Measurements from ENCODE around the gene IL18BP. TPM values are rescaled to one million over a fixed set of nuclear protein-coding genes. Genes with fewer than 3 reads are reported as not detected.

The IL18BP gene
- total and polyA plus RNA-seq, 2 of the 13 experiments (the other 11 are each of a cell fraction or from before 2014, with no cell fraction given): 4.1 to 12.8 TPM

DNA sequence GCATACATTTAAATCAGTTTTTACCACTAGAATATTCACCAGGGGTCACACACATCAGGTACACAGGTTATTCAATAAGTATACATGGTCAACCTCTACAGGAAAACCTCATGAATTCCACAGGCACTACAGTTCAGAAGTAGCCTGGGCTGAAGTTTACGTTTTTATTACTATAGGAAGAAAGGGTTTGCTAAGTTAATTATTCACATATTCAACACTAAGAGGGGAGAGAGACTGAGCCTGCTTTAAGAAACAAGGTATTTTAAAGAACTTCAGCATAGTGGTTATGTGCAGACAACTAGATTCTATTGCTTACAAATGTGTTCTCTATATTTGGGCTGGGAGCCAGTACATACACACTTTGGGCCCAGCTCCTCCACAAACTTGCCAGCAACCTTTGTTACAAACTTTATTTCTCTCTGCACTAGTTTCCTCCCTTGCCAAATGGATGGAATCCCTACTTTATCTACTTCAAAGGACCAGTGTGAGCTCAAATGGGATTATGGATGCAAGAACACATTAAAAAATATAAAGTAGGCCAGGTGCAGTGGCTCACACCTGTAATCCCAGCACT, 31.9 kb downstream of the IL18BP start (continued):
- TF ChIP-seq, protein P1, sequence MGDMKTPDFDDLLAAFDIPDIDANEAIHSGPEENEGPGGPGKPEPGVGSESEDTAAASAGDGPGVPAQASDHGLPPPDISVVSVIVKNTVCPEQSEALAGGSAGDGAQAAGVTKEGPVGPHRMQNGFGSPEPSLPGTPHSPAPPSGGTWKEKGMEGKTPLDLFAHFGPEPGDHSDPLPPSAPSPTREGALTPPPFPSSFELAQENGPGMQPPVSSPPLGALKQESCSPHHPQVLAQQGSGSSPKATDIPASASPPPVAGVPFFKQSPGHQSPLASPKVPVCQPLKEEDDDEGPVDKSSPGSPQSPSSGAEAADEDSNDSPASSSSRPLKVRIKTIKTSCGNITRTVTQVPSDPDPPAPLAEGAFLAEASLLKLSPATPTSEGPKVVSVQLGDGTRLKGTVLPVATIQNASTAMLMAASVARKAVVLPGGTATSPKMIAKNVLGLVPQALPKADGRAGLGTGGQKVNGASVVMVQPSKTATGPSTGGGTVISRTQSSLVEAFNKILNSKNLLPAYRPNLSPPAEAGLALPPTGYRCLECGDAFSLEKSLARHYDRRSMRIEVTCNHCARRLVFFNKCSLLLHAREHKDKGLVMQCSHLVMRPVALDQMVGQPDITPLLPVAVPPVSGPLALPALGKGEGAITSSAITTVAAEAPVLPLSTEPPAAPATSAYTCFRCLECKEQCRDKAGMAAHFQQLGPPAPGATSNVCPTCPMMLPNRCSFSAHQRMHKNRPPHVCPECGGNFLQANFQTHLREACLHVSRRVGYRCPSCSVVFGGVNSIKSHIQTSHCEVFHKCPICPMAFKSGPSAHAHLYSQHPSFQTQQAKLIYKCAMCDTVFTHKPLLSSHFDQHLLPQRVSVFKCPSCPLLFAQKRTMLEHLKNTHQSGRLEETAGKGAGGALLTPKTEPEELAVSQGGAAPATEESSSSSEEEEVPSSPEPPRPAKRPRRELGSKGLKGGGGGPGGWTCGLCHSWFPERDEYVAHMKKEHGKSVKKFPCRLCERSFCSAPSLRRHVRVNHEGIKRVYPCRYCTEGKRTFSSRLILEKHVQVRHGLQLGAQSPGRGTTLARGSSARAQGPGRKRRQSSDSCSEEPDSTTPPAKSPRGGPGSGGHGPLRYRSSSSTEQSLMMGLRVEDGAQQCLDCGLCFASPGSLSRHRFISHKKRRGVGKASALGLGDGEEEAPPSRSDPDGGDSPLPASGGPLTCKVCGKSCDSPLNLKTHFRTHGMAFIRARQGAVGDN (CRISPR knock-in tag; IDR thresholded peaks at IDR 0.05): no peak
- no peak for TF ChIP-seq ZNF781 (CRISPR knock-in tag; IDR thresholded peaks at IDR 0.05; ENCODE audit: borderline replicate concordance, not compliant biosample characterization)

DNA sequence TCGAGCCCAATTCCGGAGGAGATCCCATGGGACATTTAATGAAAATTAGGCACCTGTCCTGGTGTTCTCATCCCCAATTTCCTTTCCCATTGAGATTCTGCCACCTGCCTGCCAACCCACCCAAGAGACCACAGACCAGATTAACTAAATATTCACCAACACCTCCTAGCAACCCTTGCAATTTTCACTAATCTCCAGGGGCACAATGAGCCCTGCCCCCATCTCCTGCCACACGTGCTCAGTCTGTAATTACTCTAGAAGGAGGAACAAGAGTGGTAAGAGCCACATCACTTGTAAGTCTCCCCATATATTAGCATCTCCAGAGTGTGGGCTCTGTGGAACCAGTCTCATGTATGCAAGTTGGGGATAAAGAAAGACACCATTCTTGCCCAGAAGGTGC, 38.0 kb downstream of the IL18BP start:
- ATAC-seq: no peak
- Histone ChIP-seq H3K4me3 (replicated peaks in 1 of 3; ENCODE audit: insufficient read depth in 1 of 3, low read depth in 2 of 3, low read length in 3 of 3) (no peak overlapping the region), H3K9ac (ENCODE audit: insufficient read depth, low read depth, low read length) (no peak overlapping the region), H3K36me3 (replicated peaks in 1 of 2; ENCODE audit: control insufficient read depth in 1 of 2, insufficient read depth in 2 of 2, low read length in 2 of 2) (peaks cover 6 to 23% of the 10 kb centered on the region in 2 experiments; a peak in 4 of 5 replicates), H3K9me3 (ENCODE audit: low read length) (no peaks in the 10 kb centered on the region), H2AFZ (ENCODE audit: low read length) (no peak overlapping the region), H3K4me1 (ENCODE audit: insufficient read depth, low read length) (peaks cover 30% of the 10 kb centered on the region), H4K20me1 (ENCODE audit: insufficient read depth, low read length) (no peaks in the 10 kb centered on the region), H3K27me3 (ENCODE audit: control insufficient read depth in 1 of 2, insufficient read depth in 2 of 2, low read length in 2 of 2) (no peaks in the 10 kb centered on the region; a peak in 1 of 5 replicates), H3K4me2 (ENCODE audit: low read depth, low read length) (no peak overlapping the region), H3K27ac (ENCODE audit: extremely low read length, insufficient read depth, low read length) (no peak overlapping the region), H3K79me2 (ENCODE audit: insufficient read depth, low read length) (peaks cover 52% of the 10 kb centered on the region)
- BruUV-seq (replicated peaks): no TSS peak
- TF ChIP-seq POLR2AphosphoS2 (IDR thresholded peaks at IDR 0.05; ENCODE audit: low read depth, low read length) (no peak), ZNF230 (CRISPR knock-in tag; IDR thresholded peaks at IDR 0.05) (no peak), ZNF234 (CRISPR knock-in tag; conservative IDR thresholded peaks at IDR 0.05) (no peak), ZNF816 (CRISPR knock-in tag; IDR thresholded peaks at IDR 0.05; ENCODE audit: borderline replicate concordance) (no peak), ZEB1 (IDR thresholded peaks at IDR 0.05; ENCODE audit: insufficient replicate concordance, low read depth) (no peak)
- TF ChIP-seq, protein P2, sequence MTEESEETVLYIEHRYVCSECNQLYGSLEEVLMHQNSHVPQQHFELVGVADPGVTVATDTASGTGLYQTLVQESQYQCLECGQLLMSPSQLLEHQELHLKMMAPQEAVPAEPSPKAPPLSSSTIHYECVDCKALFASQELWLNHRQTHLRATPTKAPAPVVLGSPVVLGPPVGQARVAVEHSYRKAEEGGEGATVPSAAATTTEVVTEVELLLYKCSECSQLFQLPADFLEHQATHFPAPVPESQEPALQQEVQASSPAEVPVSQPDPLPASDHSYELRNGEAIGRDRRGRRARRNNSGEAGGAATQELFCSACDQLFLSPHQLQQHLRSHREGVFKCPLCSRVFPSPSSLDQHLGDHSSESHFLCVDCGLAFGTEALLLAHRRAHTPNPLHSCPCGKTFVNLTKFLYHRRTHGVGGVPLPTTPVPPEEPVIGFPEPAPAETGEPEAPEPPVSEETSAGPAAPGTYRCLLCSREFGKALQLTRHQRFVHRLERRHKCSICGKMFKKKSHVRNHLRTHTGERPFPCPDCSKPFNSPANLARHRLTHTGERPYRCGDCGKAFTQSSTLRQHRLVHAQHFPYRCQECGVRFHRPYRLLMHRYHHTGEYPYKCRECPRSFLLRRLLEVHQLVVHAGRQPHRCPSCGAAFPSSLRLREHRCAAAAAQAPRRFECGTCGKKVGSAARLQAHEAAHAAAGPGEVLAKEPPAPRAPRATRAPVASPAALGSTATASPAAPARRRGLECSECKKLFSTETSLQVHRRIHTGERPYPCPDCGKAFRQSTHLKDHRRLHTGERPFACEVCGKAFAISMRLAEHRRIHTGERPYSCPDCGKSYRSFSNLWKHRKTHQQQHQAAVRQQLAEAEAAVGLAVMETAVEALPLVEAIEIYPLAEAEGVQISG (CRISPR knock-in tag; IDR thresholded peaks at IDR 0.05): no peak
- DNase-seq (ENCODE audit: low spot score): no peak
- CTCF ChIA-PET (ENCODE audit: low intra/inter-chr PET ratio, low total read pairs): no interaction called here
- POLR2A ChIA-PET: no interaction called here
- intact Hi-C loops (cut with micrococcal nuclease; ENCODE audit: unreplicated experiment): no loop called here
- in situ Hi-C loops (cut with HindIII; ENCODE audit: extremely low pct_ligation_motif_present, low pct_unique_long_range_greater_than_20kb): no loop called here
- FAIRE-seq: no peak
- 100% methylated on average over 3 of the region's 3 CpGs for WGBS (ENCODE audit: low lambda C conversion rate)
